Forelimb muscle (tissue), 1 donor: ENCODE measurements around the gene HOTAIR. TPM values are rescaled to one million over a fixed set of nuclear protein-coding genes. Genes with fewer than 3 reads are reported as not detected.

ENCODE experiments used
- DNase-seq: peaks from one replicate; pipeline ENCODE4 v3.0.0-alpha.2; 2013; ENCODE audit warnings: low read depth
- polyA plus RNA-seq: library from polyadenylated mRNA; unstranded; fragments of 120-200 nt; gene quantifications from one replicate; pipeline ENCODE4 v1.2.1, GENCODE V29; 2013; ENCODE audit not compliant: insufficient read length

Gene HOTAIR
- polyA plus RNA-seq, 1 donor: not detected

DNA sequence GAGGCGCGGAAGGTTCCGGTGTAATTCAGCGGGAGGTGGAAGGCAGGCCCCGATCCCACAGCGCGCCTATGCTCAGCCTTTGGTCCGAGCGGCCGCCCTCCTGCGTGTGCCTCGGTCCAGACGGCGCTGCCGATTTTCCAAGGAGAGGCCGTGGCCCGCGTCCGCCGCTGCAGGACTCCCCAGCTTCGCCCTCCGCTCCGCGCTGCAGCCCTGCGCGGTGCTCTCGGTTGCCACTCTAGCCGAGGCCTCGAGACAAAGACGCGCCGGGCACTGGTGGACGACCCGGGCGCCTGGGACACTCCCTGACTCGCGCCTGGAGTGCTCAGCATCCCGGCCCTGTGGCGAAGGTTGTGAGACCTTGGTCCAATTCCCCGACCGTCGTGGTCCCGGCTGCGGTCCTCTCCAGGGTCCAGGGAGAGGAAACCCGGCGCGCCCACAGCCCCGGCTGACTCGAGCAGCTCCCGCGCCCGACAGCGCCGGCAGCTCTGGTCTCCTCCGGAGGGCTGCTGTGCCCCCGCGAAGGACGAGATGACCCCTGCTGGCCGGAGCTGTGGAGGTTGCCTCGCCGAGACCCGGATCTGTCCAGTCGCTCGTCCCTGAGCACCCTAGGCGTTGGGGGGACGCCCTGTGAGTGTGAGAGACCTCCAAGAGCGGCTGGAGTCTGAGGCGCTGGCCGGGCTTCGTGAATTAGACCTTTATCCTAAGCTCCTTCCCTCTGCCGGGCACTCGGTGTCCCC lies 13.6 kb downstream of the HOTAIR start:
- DNase-seq: no peak

DNA sequence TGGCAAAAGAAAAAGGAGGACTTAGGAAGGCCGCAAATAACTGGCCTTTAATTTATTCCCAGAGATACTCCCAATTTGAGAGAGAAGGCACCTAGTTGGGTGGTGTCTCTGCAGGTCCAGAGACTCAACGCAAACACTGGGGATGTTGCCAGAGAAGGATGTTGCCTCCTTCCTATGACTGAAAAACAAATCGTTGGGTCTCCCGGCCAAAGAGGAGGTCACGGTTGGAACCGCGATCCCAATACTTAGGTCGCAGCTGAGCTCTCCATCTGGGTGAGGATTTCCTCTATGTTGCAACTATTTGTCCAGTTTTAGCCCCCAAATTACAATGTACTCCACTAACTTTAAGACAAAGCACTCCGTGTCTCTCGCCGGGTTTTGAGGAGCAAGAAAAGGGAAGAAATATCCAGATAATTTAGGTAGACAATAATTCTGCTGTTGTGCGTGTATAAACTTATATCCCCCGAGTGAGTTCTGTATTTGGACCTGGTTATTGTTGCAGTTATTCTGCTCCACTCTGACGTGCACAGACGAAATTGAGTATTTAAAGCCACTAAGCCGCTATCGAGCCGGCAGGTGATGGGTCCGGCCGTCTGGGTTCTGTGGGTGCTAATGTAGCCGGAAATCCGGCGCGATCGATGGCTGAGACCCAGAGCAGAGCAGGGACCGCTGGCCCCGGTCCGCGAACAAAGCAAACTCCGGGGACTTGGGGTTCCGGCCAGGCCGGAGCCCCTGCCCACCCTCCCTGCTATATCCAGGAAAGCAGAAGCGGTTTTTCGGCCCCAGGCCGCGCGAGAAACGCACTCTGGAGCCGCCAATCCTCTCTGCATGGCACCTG lies 14.3 kb downstream of the HOTAIR start:
- no peak for DNase-seq

DNA sequence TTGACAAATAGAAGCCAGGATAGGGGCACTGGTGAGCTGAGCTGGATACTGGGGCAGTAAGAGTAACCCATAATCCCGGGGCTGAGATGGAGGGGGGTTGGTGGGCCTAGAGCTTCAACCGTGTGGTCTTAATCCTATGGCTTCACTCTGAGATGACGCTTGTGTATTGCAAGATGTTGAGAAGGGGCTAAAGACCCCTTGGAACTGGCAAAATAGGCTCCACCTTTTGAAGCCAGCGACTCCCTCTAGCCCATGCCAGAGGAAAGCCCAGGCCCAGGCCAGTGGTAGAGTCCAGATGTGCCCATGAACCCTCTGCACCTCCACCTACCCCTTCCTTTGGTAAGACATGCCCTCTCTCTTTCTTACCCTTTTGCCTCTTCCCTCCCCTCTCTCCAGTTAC lies 15.4 kb downstream of the HOTAIR start:
- DNase-seq: no peak

DNA sequence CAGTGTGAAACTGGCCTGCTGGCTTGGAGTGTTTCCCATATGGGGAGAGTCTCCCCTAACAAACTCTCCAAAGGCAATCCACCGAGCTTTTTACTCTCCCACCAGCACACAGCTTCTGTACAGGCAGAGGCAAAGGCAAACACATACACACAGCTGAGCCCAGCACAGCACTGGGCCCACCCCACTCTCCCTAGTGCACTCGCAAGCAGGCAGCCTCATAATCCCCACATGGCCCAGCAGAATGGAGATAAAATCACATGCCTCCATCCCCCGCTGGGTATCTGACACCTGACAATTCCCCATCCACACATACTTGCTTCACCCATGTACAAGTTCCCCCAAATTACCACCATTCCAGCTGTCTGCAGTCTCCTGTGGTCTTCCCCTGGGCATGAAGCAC lies 16.6 kb downstream of the HOTAIR start:
- no peak for DNase-seq

DNA sequence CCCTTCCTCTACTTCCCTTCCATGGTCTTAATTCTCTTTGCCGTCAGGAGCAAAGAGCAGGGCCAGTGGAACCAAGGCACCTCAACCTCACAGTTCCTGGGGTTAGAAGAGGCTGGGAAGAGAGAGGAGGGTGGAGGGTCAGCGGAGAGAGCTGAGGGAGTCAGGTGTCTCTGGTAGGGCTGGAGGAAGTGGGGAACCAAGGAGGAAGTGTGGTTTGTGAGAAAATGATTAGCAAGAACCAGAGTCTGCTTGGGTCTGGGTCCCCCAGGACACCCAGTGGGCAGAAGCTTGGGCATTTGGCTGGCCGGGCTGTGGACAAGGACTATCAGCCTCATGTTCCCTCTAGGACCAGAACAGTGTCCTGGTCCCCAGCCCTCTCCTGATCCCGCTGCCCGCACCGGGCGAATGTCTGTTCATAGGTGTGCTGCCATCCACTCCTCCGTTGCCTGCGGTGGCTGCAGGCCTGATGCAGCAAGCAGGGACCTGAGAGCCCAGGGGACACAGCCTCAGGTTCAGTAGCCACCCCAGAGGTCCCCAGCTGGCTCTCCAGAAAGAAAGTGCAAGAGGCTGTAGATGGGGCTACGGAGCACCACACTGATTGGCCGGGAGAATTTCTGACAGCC lies 17.7 kb downstream of the HOTAIR start:
- DNase-seq: no peak

DNA sequence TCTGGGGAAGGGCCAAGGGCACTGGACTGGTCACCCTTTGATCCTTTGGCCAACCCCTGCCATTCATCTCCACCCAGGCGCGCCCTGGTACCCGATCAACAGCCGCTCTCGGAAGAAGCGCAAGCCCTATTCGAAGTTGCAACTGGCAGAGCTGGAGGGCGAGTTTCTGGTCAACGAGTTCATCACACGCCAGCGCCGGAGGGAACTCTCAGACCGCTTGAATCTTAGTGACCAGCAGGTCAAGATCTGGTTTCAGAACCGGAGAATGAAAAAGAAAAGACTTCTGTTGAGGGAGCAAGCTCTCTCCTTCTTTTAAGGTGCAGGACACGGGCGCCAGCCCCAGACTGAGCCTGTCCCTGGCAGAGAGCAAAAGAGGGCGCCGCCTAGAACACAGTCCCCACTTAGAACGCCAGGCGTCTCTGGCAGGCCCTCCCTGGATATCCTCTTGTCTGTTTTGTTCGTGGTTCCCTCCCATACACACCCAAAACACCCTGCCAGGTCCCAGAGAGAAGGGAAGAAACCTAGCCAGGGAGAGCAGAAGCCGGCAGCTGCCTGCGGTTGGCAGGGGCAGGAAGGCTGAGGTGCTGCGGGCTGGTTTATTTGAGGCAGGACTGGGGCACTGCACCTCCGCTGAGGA lies 18.4 kb downstream of the HOTAIR start:
- no peak for DNase-seq

DNA sequence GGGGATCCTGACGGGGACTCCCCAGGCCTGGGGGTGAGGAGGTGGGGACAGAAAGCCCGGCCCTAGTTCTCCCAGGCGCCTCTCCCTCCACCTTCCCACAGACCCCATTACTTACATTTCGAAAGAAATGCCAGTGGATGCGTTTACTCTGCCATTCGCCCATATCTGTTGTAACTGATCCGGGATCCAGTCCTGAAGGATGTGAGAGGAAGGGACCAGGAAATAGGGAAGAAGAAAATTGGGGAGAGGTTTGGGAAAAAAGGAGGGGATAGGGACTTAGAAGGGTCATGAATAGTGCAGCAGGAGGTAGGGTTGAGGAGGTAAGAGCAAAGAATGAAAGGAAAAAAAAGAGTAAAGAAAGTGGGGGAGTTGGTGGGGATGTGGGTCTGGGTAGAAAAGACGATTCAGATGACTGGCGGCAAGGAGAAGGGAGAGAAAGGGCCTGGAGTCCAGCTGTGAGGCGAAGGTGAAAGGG lies 18.9 kb downstream of the HOTAIR start:
- DNase-seq: no peak

DNA sequence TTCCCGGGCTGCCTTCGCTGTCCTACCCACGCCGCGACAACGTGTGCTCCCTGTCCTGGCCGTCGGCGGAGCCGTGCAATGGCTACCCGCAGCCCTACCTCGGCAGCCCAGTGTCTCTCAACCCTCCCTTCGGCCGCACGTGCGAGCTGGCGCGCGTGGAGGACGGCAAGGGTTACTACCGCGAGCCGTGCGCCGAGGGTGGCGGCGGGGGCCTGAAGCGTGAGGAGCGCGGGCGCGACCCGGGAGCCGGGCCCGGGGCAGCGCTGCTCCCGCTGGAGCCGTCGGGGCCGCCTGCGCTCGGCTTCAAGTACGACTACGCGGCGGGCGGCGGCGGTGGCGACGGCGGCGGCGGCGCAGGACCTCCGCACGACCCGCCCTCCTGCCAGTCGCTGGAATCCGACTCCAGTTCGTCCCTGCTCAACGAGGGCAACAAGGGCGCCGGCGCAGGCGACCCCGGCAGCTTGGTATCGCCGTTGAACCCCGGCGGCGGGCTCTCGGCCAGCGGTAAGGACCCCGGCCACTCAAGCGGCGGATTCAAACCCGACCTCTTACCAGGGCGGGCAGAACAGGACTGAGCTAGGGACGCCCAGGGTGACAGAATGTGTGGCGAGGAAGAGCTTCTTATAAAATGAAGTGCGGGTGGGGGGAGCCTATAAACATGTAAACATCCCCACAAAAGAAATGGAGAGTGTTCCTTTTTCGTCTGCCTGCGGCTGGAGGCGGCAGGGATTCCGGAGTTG lies 19.5 kb downstream of the HOTAIR start:
- DNase-seq: no peak

DNA sequence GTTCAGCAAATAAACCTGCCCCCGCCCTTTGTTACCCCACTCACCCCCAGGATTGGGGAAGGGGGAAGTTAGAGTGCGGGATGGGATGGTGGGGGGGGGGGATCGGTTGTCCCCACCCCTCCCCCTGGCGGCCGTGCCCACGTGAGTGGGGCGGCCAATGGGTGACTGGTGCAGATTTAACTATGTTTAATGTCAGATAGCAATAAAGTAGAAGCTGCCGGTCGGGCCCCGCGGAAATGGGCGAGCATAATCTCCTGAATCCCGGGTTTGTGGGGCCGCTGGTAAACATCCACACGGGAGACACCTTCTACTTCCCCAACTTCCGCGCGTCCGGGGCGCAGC lies 20.1 kb downstream of the HOTAIR start, which contains the start of gene HOXC12:
Gene HOXC12, plus strand, starts transcription at position 210 of the 342 bp plus-strand sequence. Its CDS starts 27 bp downstream, at position 237.
- DNase-seq: no peak

DNA sequence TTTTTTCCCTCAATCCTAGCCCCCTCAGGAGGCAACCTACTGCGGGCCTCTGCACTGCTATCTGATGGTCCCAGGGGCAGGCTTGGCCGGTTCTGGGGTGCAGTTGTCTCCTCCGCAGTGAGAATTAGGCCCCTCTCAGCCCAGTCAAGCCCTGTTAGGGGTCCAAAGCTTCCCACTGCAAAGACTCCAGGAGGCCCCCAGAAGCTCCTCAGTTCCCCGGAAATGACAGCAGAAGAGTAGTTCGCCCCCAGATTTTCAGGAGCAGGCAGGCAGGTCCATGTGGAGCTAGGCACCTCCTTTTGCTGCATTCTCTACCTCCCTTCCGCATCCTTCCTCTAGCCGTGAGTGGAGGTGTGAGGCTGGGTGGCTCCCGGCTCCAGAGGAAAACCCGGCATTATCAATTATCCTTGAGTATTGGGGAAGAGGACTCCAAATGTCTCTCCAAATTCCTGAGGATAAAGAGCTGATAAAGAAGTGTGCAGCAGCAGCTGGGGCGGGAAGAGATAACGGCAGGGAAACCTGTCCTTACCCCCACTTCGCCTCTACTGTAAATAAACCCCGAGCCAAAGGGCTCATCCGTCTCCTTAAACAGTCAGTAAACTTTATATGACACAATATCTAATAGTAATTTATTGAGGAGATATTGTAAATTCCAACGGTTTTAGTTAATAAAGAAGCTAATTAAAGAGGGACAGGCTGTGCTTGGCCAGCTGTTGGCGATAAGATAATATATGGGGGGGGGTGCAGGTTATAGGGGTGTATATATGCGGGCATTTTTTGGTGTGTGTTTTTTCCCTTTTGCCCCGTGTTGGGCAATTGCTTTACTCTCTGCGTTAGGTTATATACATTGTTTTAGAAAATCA lies 20.7 kb downstream of the HOTAIR start:
- DNase-seq: no peak

DNA sequence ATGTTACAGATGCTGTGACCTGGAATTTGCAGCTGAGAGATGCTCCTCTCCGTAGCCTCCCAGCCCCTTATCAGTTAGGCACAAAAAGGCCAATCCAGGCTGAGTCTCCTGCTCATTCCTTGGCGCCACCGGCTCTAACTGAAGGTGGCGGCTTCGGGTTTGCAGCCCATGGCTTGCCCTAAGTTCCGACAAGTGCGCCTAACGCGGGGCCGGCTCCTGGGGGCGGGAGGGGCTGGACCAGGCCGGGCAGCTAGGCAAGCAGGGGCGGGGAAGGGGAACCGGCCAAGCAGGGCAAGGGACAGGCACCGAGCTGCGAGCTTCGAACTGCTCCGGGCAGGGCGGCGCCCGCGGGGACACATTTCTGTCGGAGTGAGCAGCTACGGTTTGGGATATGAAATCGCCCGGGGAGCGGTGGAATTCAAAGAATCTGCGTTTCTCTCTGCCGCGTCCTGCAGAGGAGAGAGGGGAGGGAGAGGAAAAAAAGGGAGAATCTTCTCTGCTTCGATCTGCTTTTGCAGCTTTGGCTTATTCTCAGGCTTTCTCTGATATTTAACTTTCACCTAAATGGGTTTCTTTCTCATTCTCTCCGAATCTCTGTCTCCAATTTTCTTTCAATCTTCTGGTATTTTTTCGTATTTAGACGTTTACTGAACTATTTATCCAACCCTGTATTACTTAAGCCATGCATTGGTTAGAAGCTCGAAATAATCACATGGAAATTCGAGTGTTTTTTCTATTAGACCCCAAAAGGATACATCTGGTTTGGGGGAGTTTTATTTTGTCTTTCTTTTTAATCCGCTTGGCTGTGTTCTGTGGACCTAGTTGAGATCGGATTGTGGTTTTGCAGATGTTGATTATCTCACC lies 21.7 kb downstream of the HOTAIR start:
- no peak for DNase-seq

DNA sequence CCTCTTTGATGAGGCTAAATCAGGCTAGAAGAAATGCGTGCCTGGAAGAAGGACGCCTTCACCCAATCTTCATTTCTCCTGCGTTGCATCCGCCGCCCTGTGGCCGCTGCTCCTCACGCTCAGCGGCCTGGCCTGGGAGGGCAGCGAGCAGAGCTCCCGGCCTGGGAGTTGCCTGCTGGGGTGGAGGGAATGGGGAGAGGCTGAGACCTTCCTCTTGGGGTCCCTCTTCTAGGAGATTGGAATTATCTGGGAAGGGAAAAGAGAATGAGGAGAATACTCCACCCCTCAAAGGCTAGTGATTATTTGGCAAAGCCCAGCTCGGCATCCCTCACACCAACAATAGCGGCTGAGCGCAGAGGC lies 22.4 kb downstream of the HOTAIR start:
- DNase-seq: no peak

DNA sequence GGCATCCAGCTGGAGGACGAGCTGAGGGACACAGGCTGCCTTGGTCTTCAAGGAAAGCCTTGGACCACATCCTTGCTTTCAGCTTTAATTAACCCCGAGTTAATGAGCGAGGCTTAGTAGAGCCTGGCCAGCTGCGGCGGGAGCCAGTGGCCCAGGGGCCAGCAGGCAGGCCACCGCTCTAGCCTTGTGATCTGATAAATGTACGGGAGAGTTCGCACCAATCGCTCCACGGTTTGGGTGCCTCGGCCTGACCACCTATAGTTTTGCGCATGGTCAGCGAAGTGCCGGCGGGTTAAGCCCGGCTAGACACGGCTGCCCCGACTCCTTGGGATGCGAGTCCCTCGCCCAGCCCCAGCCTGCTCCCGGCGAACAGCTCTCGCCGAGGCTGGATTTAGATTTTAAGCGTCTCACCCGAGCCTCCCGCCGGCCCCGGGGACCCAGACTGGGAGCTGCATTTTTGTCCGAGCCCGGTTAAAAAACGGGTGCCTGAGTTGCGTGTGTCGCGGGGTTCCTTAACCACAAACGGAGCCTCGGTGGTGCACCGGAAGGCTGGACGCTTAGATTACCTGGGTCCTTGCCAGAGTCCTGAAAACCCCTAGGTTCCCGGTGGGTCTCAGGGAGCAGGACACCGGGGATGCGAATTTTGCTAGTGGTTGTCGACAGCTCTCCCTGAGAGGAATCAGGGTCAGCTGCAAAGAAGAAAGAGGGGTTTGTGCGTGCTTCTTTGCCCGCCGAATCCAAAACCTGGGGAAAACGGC lies 23.0 kb downstream of the HOTAIR start:
- DNase-seq: no peak

DNA sequence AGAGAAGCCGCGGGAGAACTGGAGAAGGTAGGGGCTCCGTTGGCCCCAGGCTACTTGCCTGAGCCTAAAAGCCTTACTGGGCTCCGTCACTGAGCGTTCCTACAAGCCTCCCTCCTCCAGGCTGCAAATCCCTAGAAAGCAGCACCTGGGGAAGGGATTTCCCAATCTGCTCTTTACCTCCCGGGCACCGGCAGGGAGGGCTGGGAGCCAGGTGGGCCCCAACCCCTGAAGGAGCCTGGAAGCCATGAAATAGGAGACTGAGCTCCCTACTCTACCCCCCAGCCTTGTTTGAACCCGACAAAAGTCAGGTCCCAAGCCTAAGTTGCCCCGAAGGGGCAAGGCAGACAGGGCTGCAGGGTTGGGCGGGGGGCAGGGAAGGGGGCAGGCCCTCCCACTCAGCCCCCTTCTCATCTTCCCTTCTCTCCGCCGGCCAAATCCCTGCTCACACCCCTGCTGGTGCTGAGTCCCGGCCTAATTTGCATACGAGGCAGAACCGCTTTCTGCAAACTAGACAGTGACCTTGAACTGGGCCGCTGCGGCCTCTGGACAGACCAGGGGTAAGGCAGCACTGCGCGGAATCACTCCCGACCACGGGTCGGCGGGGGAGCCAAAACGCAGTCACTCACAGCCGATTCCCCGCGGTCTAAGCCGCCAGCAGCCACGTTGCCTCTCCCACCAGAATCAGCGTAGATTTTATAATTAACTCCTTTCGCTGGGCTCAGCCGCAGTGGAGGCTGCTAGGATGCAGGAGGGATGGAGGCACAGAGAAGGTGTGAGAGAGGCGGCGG lies 23.8 kb downstream of the HOTAIR start:
- no peak for DNase-seq

DNA sequence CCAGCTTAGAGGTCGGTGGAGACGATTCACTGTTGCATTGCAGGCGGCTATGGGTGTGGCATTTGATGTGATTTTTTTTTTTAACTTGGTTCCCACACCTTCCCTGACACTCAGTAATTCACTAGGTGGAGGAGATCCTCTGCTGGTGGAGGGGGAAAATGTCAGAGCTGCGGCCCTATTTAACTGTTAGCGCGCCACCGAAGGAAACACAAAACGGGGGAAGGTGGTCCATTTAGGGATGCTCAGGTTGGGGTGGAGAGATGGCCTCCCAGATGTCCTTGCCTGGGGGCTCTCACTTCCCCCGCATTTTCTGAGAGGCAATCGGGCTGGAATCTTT lies 24.3 kb downstream of the HOTAIR start:
- no peak for DNase-seq

DNA sequence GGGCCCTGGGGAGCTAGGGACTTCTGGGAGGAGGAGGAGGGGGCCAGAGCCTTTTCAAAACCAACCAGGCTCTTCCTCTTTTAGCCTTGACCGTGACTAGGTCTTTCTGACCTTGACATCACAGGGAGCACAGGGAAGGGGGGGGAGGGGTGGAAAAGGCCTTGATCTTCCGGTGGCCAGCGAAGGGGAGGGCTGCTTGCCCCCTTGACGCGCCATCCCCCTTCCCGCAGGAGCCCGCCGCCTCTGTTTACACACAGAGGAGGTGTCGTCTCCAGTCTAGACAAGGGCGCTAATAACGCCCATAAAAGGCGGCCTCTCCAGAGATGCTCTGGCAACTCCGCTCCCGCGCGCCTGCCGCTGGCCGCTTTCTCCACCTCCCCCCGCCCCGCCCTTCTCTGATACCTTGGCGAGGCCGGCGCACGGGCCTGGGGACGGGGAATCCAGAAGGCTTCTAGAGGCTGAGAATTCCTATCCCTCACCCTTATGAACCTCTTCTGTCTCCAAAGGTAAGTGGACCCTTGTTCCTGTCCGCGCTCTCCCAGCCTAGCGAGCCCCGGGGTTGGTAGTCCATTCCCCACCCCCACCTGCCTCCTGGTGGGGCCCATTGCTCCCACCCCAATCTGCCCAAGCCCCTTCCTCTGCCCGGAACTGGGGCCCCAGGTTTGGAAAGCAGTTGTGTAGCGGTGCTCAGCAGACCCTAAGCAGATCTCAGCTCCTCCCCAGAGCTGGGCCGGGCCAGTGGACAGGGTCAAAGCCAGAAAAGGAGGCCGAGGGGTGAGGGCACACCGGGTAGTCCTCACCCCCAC lies 24.9 kb downstream of the HOTAIR start:
- no peak for DNase-seq
